ENCODE results near the gene PDILT. TPM values are rescaled to one million over a fixed set of nuclear protein-coding genes. Genes with fewer than 3 reads are reported as not detected.
A peak's percentile ranks its signal among the peaks of the same experiment; 100 is the strongest.

The PDILT gene
- total and polyA plus RNA-seq, 9 of the 15 experiments (the other 6 are each of a cell fraction or from before 2014, with no cell fraction given) = not detected

GRCh38 chr16:20320178-20320577, 84.4 kb downstream of the PDILT start (continued):
- TF ChIP-seq CEBPZ (IDR thresholded peaks at IDR 0.05; ENCODE audit: borderline replicate concordance, low read depth, low read length) (no peak), EP300 (IDR thresholded peaks at IDR 0.05; ENCODE audit: low read length) (no peak), EWSR1 (IDR thresholded peaks at IDR 0.05; ENCODE audit: borderline replicate concordance, low read depth, partially characterized antibody) (no peak), FOXO4 (CRISPR knock-in tag; IDR thresholded peaks at IDR 0.05) (no peak), GABPB2 (CRISPR knock-in tag; conservative IDR thresholded peaks at IDR 0.05) (no peak)

GRCh38 chr16:20319406-20319805, 85.1 kb downstream of the PDILT start:
- no TSS peak for BruUV-seq (replicated peaks)
- H3K27me3 ChIP-seq (ENCODE audit: control insufficient read depth in 2 of 2, insufficient read depth in 2 of 2, low read length in 2 of 2) = peaks cover 0 to 6% of the 10 kb centered on the region in 2 experiments; a peak in 2 of 5 replicates
- peaks cover 3% of the 10 kb centered on the region; the same call in 1 of the 2 replicates for H4K20me1 ChIP-seq (replicated peaks; ENCODE audit: control insufficient read depth, insufficient read depth, low read length)
- in situ Hi-C loops (cut with MboI) (no loop called here), intact Hi-C loops (cut with micrococcal nuclease) (no loop called here)
- no peak overlapping the region for H3K27ac ChIP-seq (ENCODE audit: extremely low read depth, low read depth, low read length)
- no peaks in the 10 kb centered on the region for H3K4me1 ChIP-seq (replicated peaks in 1 of 2; ENCODE audit: control insufficient read depth in 2 of 2, insufficient read depth in 2 of 2, low read length in 2 of 2)
- TF ChIP-seq NR2C1 (IDR thresholded peaks at IDR 0.05) (peak; percentile 81), NR2C1 (tag; IDR thresholded peaks at IDR 0.05) (peak; percentile 73), TBP (optimal IDR thresholded peaks at IDR 0.05; ENCODE audit: low read depth, low read length) (no peak), SOX6 (IDR thresholded peaks at IDR 0.05) (no peak), MXI1 (IDR thresholded peaks at IDR 0.05; ENCODE audit: low read depth, low read length) (no peak), NR2C2 (CRISPR knock-in tag; IDR thresholded peaks at IDR 0.05) (no peak), NR2C2 (tag; IDR thresholded peaks at IDR 0.05) (peak; percentile 43; the same call in 1 of the 2 replicates), GATA2 (CRISPR knock-in tag; IDR thresholded peaks at IDR 0.05) (no peak), E2F4 (CRISPR knock-in tag; IDR thresholded peaks at IDR 0.05; ENCODE audit: low read depth) (no peak)
- FAIRE-seq (no peak), ATAC-seq (no peak), DNase-seq (ENCODE audit: extremely low read depth in 1 of 4, low spot score in 3 of 4) (no peak)
- POLR2A ChIA-PET = no interaction called here
- no peak overlapping the region for H3K4me2 ChIP-seq (ENCODE audit: insufficient read depth, low read length)
- H3K36me3 ChIP-seq (ENCODE audit: control insufficient read depth, insufficient read depth, low read length) = no peaks in the 10 kb centered on the region
- WGBS (ENCODE audit: insufficient coverage, low coverage, missing lambda C conversion rate) = 0% methylated on average over 1 of the region's 1 CpG
- no peak overlapping the region for H3K4me3 ChIP-seq
- H3K9me3 ChIP-seq (replicated peaks; ENCODE audit: control insufficient read depth, insufficient read depth, low read depth, low read length) = no peaks in the 10 kb centered on the region
- H3K79me2 ChIP-seq (ENCODE audit: control insufficient read depth, insufficient read depth, low read length) = no peaks in the 10 kb centered on the region
- H3K9ac ChIP-seq (ENCODE audit: insufficient read depth in 1 of 2, low read depth in 2 of 2, low read length in 2 of 2) = no peak overlapping the region
- CTCF ChIA-PET (ENCODE audit: low intra/inter-chr PET ratio) = no interaction called here
- H2AFZ ChIP-seq (ENCODE audit: low read depth, low read length) = no peak overlapping the region
- H3K9me1 ChIP-seq (ENCODE audit: control insufficient read depth, insufficient read depth, low read length) = no peaks in the 10 kb centered on the region
